HG03280 (cell line): ENCODE results near the gene EIF3D.
"Not testable (repeated sequence)": the region's sequence is repeated elsewhere in the genome, so short reads cannot be mapped to it uniquely, and the experiment has no call there.

Source experiments
- ATAC-seq: cut with Tn5 transposase; IDR thresholded peaks from one replicate; pipeline ENCODE4 v1.9.1; 2021; ENCODE audit warnings: mild to moderate bottlenecking, moderate library complexity; ENCODE audit not compliant: unreplicated experiment

Gene EIF3D

DNA sequence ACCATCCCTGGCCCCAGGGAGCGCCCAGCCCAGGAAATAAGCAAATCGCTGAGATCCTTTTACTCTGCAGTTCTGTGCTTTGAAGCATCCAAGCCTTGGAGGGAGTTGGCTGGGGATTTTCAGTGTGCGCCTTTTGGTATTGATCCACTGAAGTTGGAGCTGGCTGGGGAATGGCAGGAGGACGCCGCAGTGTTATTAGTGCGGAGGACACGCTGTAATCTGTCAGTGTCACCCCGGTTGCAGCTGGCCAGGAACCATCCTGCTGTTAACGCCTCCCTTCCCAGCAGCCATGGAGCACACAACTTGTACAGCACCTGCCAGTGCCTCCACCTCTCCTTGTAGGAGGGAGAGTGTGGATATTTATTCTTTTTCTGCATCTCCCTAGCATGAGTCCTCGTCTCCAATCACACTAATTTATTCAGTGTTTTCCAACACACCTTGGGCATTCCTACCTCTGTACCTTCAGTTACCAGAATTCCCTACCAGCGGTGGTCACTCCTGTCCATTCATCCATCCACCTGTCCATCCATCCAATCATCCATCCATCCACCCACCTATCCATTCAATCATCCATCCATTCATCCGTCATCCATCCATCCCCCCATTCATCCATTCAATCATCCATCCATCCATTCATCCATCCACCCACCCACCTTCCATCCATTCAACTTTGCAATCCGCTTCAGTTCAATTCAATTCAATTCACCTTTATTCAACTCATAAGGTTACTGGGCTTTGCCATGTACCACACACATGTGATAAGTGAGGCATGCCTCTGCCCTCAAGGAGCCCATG is 21.9 kb upstream of the EIF3D start:
- ATAC-seq: no peak

DNA sequence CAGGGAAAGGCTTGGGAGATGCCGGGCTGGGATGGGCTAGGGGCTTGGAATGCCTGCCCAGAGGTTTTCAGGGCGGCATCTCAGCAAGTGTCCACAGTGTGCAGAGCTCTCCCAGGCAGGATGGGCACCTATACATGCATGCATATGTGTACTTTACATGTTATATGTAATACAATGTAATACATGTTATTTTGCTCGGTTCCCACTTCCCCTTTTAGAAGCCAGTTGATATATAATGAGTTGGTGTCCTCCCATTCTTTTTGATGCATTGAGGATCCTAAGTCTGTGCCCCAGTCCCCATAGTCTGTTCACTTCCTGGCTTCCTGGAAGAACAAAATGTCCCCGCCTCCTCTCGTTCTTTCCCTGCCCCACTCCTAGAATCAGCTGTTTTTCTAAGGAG is 20.1 kb upstream of the EIF3D start:
- ATAC-seq: no peak

- ATAC-seq: no peak
Observed at GRCh38 chr22:36548606-36549005, 19.6 kb upstream of the EIF3D start.

- ATAC-seq: no peak
Observed at GRCh38 chr22:36546932-36547331, 18.0 kb upstream of the EIF3D start.

GRCh38 chr22:36546092-36546804 is 17.3 kb upstream of the EIF3D start:
- ATAC-seq: no peak

GRCh38 chr22:36544107-36544620 is 15.2 kb upstream of the EIF3D start:
- ATAC-seq: no peak

GRCh38 chr22:36541831-36542411 is 13.0 kb upstream of the EIF3D start:
- no peak for ATAC-seq

DNA sequence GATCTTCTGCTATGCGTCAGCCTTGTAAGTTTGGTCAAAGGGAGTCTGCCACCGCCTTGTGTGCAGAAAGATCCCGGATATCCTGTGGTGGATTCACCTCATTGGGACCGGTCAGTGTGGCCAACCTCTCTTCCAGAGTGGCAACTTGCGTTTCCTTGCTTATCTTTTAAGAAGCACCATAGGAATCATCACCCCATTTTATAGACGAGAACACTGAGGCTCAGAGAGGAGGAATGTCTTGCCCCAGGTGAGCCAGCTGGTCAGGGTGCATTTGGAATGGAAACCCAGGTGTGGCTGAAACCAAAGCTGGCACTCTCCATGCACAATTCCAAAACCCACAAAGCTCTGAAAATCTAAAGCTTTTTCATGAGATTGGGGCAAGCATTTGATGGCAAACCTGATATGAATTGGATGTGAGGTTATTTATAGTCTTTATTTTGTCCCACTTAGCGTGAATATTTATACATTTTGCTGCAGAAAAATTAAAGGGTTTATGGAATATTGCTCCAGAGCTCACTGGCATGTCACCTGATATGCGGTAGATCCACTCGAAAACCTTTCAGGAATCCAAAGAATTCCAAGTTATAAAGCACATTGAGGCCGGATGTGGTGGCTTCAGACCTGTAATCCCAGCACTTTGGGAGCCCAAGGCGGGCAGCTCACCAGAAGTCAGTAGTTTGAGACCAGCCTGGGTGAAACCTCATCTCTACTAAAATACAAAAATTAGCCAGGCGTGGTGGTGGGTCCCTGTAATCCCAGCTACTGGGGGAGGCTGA is 12.1 kb upstream of the EIF3D start:
- no peak for ATAC-seq

DNA sequence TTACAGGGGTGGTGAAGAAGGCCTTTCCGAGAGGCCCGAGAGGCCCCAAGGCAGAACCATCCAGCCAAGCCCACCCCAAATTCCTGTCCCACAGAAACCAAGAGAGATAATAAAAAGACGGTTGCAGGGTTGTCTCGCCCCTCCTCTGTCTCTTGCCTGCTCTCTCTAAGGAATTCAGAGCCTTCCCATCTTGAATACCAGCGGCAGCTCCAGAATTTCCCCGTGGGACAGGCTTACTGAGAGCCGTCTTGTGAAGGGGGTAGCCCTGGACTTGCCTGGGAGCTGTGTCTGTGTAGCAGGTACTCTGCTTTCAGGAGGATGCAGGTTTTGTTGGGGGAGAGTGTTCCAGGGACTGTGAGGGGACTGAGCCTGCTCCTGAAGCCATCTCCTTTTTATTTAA is 9.6 kb upstream of the EIF3D start:
- no peak for ATAC-seq

GRCh38 chr22:36536717-36537116 is 7.8 kb upstream of the EIF3D start:
- ATAC-seq: no peak

DNA sequence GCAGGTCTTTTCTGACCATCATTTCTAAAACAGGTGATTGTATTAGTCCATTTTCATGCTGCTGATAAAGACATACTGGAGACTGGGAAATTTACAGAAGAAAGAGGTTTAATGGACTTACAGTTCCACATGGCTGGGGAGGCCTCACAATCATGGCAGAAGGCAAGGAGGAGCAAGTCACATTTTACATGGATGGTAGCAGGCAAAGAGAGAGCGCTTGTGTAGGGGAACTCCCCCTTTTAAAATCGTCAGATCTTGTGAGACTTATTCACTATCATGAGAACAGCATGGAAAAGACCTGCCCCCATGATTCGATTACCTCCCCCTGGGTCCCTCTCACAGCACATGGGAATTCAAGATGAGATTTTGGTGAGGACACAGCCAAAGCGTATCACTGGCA is 4.4 kb upstream of the EIF3D start:
- ATAC-seq: not testable (repeated sequence)

DNA sequence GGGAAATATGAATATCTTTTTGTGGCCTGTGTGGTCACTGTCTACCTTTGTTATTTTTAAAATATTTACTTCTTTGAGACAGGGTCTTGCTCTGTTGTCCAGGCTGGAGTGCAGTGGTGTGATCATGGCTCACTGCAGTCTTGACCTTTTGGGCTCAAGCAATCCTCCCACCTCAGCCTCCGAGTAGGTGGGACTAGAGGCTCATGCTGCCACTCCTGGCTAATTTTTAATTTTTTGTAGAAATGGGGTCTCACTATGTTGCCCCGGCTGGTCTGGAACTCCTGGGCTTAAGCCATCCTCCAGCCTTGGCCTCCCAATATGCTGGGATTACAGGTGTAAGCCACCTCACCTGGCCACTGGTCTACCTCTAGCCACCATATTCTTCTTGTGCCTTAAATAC is 3.5 kb upstream of the EIF3D start:
- ATAC-seq: no peak

- no peak for ATAC-seq
Observed at GRCh38 chr22:36528341-36528740, 625 bp downstream of the EIF3D start.

DNA sequence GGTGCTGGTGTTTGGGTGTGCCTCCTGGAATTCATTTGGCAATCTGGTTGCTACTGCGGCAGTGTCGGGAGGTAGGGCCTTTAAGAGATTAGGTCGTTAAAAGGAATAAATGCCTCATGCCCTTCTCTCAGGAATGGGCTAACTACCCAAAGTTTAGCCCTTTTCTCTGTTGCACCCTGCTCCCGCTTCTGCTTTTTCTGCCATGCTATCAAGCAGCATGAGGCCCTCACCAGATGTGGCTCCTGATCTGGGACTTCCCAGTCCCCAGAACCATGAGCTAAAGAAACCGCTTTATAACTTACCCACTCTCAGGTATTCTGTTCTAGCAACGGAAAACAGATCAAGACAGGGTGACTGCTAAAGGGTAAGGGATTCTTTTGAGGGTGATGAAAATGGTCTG is 6.3 kb downstream of the EIF3D start:
- ATAC-seq: no peak

DNA sequence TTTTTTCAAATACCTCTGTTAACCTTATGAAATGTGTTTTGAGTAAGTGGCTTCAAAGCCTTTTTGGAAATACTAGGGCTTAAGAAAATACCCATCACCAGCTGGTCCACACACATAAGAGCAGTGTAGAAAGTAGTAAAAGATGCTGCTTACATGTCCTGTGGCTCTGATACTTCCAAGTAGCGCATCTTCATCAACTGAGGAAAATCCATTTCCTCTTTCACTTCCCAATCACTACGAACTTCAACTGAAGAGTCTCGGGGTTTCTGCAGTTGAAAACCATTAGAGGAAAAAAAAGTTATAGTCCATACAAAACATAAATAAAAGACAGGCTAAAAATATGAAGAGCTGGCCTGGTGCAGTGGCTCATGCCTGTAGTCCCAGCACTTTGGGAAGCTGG is 8.5 kb downstream of the EIF3D start:
- ATAC-seq: no peak

GRCh38 chr22:36519906-36520305 is 9.1 kb downstream of the EIF3D start:
- not testable (repeated sequence) for ATAC-seq

DNA sequence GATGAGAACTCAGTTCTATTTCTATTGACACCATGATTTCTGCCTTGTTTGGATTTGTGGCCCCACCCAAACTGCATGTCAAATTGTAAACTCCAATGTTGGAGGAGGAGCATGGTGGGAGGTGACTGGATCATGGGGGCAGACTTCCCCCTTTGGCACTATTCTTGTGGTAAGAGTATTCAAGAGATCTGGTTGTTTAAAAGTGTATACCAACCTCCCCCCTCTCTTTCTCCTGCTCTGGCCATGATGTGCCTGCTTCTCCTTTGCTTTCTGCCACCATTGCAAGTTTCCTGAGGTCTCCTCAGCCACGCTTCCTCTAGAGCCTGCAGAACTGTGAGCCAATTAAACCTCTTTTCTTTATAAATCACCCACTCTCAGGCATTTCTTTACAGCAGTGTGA is 14.2 kb downstream of the EIF3D start:
- ATAC-seq: no peak

GRCh38 chr22:36512991-36513390 is 16.0 kb downstream of the EIF3D start:
- ATAC-seq: no peak

DNA sequence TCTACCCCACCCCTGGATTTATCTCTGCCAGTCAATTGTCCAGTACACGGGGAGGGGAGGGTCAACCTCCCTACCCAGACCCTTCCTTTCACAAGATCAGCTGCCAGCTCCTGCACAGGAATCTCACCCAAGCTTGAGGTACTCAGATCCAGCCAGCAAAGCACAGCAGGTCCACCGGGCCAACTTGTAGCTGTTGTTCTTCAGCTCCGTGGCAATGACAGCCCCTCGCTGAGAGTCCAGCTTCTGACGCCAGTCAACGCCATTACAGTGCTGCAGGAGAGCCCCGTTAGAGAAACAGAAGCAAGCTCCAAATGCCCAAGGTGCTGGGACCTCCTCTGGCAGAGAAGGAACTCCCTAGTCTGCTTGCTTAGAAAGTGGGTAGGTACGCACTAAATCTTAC is 16.6 kb downstream of the EIF3D start:
- ATAC-seq: no peak

DNA sequence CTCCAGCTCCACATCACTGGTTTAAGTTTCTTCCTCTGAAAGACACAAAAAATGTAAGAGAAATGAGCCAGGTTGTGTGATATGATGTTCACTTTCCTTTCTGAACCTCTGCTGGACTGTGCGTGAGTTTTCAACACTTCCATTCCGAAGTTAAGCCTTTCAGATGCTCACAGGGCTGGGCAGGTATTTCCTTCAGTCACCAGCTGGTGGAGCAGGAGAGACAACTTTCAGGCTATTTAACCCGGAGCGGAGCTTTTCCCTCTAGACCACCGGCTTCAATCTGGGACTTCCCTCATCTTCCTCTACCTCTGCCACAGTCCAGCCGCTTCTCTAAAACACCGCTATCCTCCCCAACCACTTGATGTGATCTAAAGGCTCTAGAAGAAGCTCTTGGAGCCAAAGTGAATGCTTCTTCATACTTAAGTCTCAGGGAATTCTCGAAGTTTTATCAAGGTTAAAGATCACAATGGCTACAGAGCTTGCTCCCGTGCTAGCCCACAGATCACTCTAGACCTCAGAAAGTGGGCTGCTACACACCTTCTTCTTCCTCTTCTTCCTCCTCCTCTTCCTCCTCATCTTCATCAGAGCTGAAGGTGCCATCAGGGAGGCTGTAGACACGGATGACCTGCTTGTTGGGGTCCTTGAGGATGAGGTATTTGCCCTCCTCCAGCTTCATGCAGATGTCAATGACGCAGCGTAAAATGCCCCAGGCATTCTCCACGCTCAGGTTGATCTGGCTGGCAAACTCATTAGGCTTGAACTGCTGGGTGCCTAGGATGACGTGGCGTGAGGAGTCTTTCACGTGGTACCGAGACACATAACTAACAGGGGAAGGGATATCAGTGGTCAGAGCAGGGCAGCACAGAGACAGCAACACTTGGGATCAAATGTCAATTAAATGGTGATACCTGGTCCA is 17.7 kb downstream of the EIF3D start:
- ATAC-seq: no peak
